Loucy (cell line): ENCODE measurements around the gene SSX2IP.

ENCODE experiments used
- H2AFZ ChIP-seq: fragments of 200-600 bp; sonication (generic); 2 replicates; pipeline ENCODE4 v1.6.0; 2016; ENCODE audit warnings: antibody characterized with exemption, mild to moderate bottlenecking, low read length, moderate library complexity
- H3F3A ChIP-seq: fragments of 200-600 bp; 2 replicates; pipeline ENCODE4 v1.6.0; 2016; ENCODE audit warnings: antibody characterized with exemption, low read depth, mild to moderate bottlenecking
- H3K27me3 ChIP-seq: fragments of 200-600 bp; sonication (generic); 2 replicates; pipeline ENCODE4 v1.6.1; 2014; ENCODE audit warnings: low read length, mild to moderate bottlenecking; ENCODE audit not compliant: insufficient read depth, poor library complexity, severe bottlenecking
- H3K36me3 ChIP-seq: fragments of 200-600 bp; sonication (generic); 2 replicates; pipeline ENCODE4 v1.6.1; 2016; ENCODE audit warnings: low read length; ENCODE audit not compliant: insufficient read depth
- H3K4me1 ChIP-seq: fragments of 200-600 bp; sonication (generic); 2 replicates; pipeline ENCODE4 v1.5.1; 2014; ENCODE audit warnings: low read length, mild to moderate bottlenecking; ENCODE audit not compliant: insufficient read depth, poor library complexity, severe bottlenecking
- H3K4me2 ChIP-seq: fragments of 200-600 bp; sonication (generic); 2 replicates; pipeline ENCODE4 v1.6.0; 2014; ENCODE audit warnings: antibody characterized with exemption, low read length, low read depth, mild to moderate bottlenecking; ENCODE audit not compliant: poor library complexity, severe bottlenecking
- H3K4me3 ChIP-seq: fragments of 200-600 bp; sonication (generic); 2 replicates; pipeline ENCODE4 v1.5.1; 2014; ENCODE audit warnings: low read length, mild to moderate bottlenecking, mixed read lengths; ENCODE audit not compliant: poor library complexity, severe bottlenecking
- H3K79me2 ChIP-seq: fragments of 200-600 bp; sonication (generic); 2 replicates; pipeline ENCODE4 v1.6.1; 2014; ENCODE audit warnings: low read length; ENCODE audit not compliant: insufficient read depth
- H3K9ac ChIP-seq: fragments of 200-600 bp; sonication (generic); 2 replicates; pipeline ENCODE4 v1.6.0; 2014; ENCODE audit warnings: mild to moderate bottlenecking, low read depth, low read length, moderate library complexity; ENCODE audit not compliant: poor library complexity, severe bottlenecking
- H3K9me2 ChIP-seq: fragments of 200-600 bp; sonication (generic); replicated peaks from 2 replicates; pipeline ENCODE4 v1.6.1; 2016; ENCODE audit warnings: low read depth, low read length, mixed read lengths
- H3K9me3 ChIP-seq: fragments of 200-600 bp; sonication (generic); 2 replicates; pipeline ENCODE4 v1.6.1; 2014; ENCODE audit warnings: mild to moderate bottlenecking, antibody characterized with exemption, low read length, low read depth; ENCODE audit not compliant: insufficient read depth
- H4K20me1 ChIP-seq: fragments of 200-600 bp; sonication (generic); 2 replicates; pipeline ENCODE4 v1.6.0; 2014; ENCODE audit warnings: antibody characterized with exemption, low read length, mild to moderate bottlenecking; ENCODE audit not compliant: insufficient read depth, poor library complexity, severe bottlenecking
- EZH2phosphoT487 ChIP-seq: fragments of 200-600 bp; IDR thresholded peaks from 2 replicates; pipeline ENCODE4 v1.6.1; 2018; ENCODE audit warnings: antibody characterized with exemption, mild to moderate bottlenecking, moderate library complexity, borderline replicate concordance
- TF ChIP-seq, protein P1 (sequence below): fragments of 200-600 bp; sonication (generic); conservative IDR thresholded peaks from 2 replicates; pipeline ENCODE4 v1.5.1; 2014; ENCODE audit warnings: mild to moderate bottlenecking, antibody characterized with exemption, low read length

The SSX2IP gene

DNA sequence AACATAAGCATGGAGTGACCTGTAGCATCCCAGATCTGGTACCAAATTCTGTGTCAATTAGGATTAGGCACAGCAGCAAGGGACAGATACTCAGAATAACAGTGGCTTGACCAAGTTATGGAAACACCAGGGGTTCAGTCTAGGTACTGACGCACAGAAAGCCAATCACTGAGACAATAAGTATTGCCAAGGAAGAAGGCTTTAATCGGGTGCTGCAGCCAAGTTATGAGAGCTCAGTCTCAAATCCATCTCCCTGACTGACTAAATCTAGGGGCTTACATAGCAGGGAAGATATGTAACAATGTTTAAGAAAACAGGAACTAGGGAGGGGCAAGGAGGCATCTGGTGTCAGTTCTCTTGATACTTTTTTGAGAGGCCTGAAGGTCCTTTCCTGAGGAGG lies 76.4 kb downstream of the SSX2IP start:
- 0 out of 2 replicates have a peak, but pooled peaks cover 5% of the 10 kb centered on the region for H3K9me3 ChIP-seq
- H3K4me3 ChIP-seq: no peak overlapping the region
- TF ChIP-seq, protein P1, sequence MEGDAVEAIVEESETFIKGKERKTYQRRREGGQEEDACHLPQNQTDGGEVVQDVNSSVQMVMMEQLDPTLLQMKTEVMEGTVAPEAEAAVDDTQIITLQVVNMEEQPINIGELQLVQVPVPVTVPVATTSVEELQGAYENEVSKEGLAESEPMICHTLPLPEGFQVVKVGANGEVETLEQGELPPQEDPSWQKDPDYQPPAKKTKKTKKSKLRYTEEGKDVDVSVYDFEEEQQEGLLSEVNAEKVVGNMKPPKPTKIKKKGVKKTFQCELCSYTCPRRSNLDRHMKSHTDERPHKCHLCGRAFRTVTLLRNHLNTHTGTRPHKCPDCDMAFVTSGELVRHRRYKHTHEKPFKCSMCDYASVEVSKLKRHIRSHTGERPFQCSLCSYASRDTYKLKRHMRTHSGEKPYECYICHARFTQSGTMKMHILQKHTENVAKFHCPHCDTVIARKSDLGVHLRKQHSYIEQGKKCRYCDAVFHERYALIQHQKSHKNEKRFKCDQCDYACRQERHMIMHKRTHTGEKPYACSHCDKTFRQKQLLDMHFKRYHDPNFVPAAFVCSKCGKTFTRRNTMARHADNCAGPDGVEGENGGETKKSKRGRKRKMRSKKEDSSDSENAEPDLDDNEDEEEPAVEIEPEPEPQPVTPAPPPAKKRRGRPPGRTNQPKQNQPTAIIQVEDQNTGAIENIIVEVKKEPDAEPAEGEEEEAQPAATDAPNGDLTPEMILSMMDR: no peak
- no peak for TF ChIP-seq EZH2phosphoT487
- no peaks in the 10 kb centered on the region for H3F3A ChIP-seq
- no peaks in the 10 kb centered on the region for H3K9me2 ChIP-seq
- H3K9ac ChIP-seq: no peak overlapping the region
- no peaks in the 10 kb centered on the region for H3K27me3 ChIP-seq
- H3K36me3 ChIP-seq: no peaks in the 10 kb centered on the region
- H2AFZ ChIP-seq: no peak overlapping the region
- no peak overlapping the region for H3K4me2 ChIP-seq
- H3K4me1 ChIP-seq: no peaks in the 10 kb centered on the region
- H3K79me2 ChIP-seq: no peaks in the 10 kb centered on the region
- H4K20me1 ChIP-seq: no peaks in the 10 kb centered on the region

DNA sequence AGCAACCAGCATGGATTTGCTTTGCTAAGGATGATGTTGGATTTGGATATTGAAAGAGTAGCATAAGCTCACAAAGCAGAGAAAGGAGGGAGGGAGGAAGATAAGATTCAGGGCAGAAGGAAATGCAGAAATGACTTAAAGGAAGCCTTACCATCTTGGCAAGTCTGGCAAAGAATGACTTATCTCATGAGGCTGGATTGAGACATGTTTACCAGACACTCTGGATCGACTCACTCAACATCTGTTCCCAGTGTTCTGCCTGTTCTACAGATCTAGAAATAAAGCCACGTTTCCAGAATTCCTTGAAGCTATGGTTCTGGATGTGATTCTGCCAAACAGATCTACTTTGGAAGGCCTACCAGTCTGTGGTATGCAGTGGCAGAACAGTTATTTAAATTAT lies 77.2 kb downstream of the SSX2IP start:
- TF ChIP-seq EZH2phosphoT487: no peak
- TF ChIP-seq, protein P1: no peak
- Histone ChIP-seq H3K9me2 (no peaks in the 10 kb centered on the region), H3K4me2 (no peak overlapping the region), H3K4me1 (no peaks in the 10 kb centered on the region), H4K20me1 (no peaks in the 10 kb centered on the region), H3K9ac (no peak overlapping the region), H3F3A (no peaks in the 10 kb centered on the region), H3K79me2 (no peaks in the 10 kb centered on the region), H2AFZ (no peak overlapping the region), H3K36me3 (no peaks in the 10 kb centered on the region), H3K9me3 (0 out of 2 replicates have a peak, but pooled peaks cover 5% of the 10 kb centered on the region), H3K27me3 (no peaks in the 10 kb centered on the region), H3K4me3 (no peak overlapping the region)

DNA sequence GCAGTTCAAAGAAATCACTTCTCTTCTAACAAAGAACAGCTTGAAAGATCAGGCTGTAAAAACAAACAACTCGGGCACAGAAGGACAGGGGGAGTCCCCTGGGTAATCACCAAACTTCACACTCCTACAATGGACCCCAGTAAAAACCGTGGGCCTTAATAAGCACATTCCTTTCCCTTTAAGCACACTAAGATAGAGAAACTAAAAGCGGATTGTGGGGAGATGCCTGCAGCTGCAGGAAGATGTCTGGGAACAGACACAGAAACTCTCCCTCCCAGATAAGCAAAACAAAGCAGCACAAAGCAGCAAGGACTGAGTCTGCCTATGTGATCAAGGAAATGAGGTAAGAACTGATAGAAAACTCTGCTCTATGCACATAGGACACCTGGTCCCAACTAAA lies 78.5 kb downstream of the SSX2IP start:
- Histone ChIP-seq H3K36me3 (no peaks in the 10 kb centered on the region), H3K9ac (no peak overlapping the region), H2AFZ (no peak overlapping the region), H3K4me2 (no peak overlapping the region), H3K9me2 (no peaks in the 10 kb centered on the region), H4K20me1 (no peaks in the 10 kb centered on the region), H3K9me3 (0 out of 2 replicates have a peak, but pooled peaks cover 5% of the 10 kb centered on the region), H3K4me3 (no peak overlapping the region), H3F3A (no peaks in the 10 kb centered on the region), H3K4me1 (no peaks in the 10 kb centered on the region), H3K27me3 (no peaks in the 10 kb centered on the region), H3K79me2 (no peaks in the 10 kb centered on the region)
- TF ChIP-seq EZH2phosphoT487: no peak
- TF ChIP-seq, protein P1: no peak
